Liver (tissue), 3 donors: Measurements from ENCODE around the gene SRGAP3.

ENCODE experiments used
- CTCF ChIP-seq: fragments of 150-350 bp; IDR thresholded peaks from 2 replicates; pipeline ENCODE4 v1.5.1; 2017; ENCODE audit warnings: improper control_type of control experiment, low read depth, low read length; ENCODE audit not compliant: missing input control
- FOXA1 ChIP-seq: IDR thresholded peaks from 2 replicates; pipeline ENCODE4 v1.6.1; 2016; ENCODE audit warnings: antibody characterized with exemption
- GABPA ChIP-seq, 2 donors: IDR thresholded peaks in 1 of 2; conservative IDR thresholded peaks in 1 of 2; 2 replicates each; pipeline ENCODE4 v1.6.1; 2016; ENCODE audit warnings: antibody characterized with exemption in 2 of 2, mild to moderate bottlenecking in 1 of 2, moderate library complexity in 1 of 2
- JUND ChIP-seq, 2 donors: IDR thresholded peaks; 2 replicates each; pipeline ENCODE4 v1.6.1; 2016; ENCODE audit warnings: antibody characterized with exemption in 2 of 2
- MAX ChIP-seq: IDR thresholded peaks from 2 replicates; pipeline ENCODE4 v1.6.1; 2016; ENCODE audit warnings: antibody characterized with exemption
- RAD21 ChIP-seq, 2 donors: IDR thresholded peaks; 2 replicates each; pipeline ENCODE4 v1.6.1; 2016; ENCODE audit warnings: antibody characterized with exemption in 2 of 2, mild to moderate bottlenecking in 2 of 2
- TAF1 ChIP-seq: conservative IDR thresholded peaks from 2 replicates; pipeline ENCODE4 v1.6.1; 2016; ENCODE audit warnings: antibody characterized with exemption, mild to moderate bottlenecking
- YY1 ChIP-seq: IDR thresholded peaks from 2 replicates; pipeline ENCODE4 v1.6.1; 2016; ENCODE audit warnings: antibody characterized with exemption, mild to moderate bottlenecking
- TF ChIP-seq, protein P1 (sequence below): IDR thresholded peaks from 2 replicates; pipeline ENCODE4 v1.6.1; 2016; ENCODE audit warnings: antibody characterized with exemption, mild to moderate bottlenecking
- TF ChIP-seq, protein P2 (sequence below): IDR thresholded peaks from 2 replicates; pipeline ENCODE4 v1.6.1; 2016; ENCODE audit warnings: antibody characterized with exemption
- TF ChIP-seq, protein P3 (sequence below): IDR thresholded peaks from 2 replicates; pipeline ENCODE4 v1.6.1; 2016; ENCODE audit warnings: antibody characterized with exemption
- donor health status: healthy.
- donor health status: healthy.

DNA sequence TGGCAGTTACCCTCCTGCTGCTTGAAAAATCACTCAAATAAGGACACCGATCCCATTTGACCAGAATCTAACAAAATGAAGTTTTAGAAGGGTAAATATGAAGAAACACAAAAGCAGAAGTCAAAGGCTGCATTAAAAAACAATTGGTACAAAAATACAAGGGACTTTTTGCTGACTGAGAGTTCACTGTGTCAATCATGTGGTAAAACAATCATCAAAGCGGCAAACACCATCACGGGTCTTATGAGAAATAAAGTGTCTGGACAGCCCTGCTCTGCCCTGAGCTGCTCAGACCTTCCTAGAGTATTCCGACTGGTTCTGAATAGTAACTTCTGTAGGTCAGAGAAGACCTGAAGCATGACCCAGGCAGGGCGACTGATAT, 148.9 kb downstream of the SRGAP3 start:
- TF ChIP-seq FOXA1 (no peak), CTCF (no peak), RAD21 (IDR thresholded peaks at IDR 0.05) (no peak), TAF1 (no peak), MAX (no peak), GABPA (IDR thresholded peaks at IDR 0.05 in 1 of 2, conservative IDR thresholded peaks at IDR 0.05 in 1 of 2) (no peak), YY1 (no peak), JUND (IDR thresholded peaks at IDR 0.05) (no peak)
- TF ChIP-seq, protein P1, sequence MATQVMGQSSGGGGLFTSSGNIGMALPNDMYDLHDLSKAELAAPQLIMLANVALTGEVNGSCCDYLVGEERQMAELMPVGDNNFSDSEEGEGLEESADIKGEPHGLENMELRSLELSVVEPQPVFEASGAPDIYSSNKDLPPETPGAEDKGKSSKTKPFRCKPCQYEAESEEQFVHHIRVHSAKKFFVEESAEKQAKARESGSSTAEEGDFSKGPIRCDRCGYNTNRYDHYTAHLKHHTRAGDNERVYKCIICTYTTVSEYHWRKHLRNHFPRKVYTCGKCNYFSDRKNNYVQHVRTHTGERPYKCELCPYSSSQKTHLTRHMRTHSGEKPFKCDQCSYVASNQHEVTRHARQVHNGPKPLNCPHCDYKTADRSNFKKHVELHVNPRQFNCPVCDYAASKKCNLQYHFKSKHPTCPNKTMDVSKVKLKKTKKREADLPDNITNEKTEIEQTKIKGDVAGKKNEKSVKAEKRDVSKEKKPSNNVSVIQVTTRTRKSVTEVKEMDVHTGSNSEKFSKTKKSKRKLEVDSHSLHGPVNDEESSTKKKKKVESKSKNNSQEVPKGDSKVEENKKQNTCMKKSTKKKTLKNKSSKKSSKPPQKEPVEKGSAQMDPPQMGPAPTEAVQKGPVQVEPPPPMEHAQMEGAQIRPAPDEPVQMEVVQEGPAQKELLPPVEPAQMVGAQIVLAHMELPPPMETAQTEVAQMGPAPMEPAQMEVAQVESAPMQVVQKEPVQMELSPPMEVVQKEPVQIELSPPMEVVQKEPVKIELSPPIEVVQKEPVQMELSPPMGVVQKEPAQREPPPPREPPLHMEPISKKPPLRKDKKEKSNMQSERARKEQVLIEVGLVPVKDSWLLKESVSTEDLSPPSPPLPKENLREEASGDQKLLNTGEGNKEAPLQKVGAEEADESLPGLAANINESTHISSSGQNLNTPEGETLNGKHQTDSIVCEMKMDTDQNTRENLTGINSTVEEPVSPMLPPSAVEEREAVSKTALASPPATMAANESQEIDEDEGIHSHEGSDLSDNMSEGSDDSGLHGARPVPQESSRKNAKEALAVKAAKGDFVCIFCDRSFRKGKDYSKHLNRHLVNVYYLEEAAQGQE, result no peak
- TF ChIP-seq, protein P2, sequence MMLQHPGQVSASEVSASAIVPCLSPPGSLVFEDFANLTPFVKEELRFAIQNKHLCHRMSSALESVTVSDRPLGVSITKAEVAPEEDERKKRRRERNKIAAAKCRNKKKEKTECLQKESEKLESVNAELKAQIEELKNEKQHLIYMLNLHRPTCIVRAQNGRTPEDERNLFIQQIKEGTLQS, result no peak
- TF ChIP-seq, protein P3, sequence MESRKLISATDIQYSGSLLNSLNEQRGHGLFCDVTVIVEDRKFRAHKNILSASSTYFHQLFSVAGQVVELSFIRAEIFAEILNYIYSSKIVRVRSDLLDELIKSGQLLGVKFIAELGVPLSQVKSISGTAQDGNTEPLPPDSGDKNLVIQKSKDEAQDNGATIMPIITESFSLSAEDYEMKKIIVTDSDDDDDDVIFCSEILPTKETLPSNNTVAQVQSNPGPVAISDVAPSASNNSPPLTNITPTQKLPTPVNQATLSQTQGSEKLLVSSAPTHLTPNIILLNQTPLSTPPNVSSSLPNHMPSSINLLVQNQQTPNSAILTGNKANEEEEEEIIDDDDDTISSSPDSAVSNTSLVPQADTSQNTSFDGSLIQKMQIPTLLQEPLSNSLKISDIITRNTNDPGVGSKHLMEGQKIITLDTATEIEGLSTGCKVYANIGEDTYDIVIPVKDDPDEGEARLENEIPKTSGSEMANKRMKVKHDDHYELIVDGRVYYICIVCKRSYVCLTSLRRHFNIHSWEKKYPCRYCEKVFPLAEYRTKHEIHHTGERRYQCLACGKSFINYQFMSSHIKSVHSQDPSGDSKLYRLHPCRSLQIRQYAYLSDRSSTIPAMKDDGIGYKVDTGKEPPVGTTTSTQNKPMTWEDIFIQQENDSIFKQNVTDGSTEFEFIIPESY, result no peak
